ENCODE data around the gene ZFYVE9. TPM values are rescaled to one million over a fixed set of nuclear protein-coding genes. Genes with fewer than 3 reads are reported as not detected.

ZFYVE9 gene
- total RNA-seq, 4 donors from 2014 or later, result 12.7 to 31.1 (median 16.2) TPM

DNA sequence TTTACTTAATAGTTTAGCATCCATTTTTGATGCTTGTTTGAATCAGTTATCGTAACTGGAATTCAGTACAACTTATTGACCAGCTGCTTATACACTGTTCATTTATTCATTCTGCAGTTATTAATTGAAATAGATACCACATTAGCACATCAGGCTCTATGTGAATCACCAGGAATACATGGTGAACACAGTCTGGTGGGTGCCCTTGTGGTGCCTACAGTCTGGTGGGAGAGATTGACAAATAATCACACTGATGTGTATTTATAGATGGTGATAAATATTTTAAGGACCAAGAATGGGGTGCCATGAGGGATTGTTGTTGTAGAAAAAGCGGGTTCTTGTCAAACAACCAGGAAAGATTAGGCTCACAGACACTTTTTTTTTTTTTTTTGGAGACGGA is 87.6 kb downstream of the ZFYVE9 start:
- Histone ChIP-seq H3K36me3 (peaks cover 0 to 20% (median 0%) of the 10 kb centered on the region in 3 donors), H3K27me3 (no peaks in the 10 kb centered on the region), H3K4me3 (no peak overlapping the region), H3K4me1 (no peaks in the 10 kb centered on the region), H3K27ac (no peak overlapping the region), H3K9me3 (peaks cover 0 to 19% (median 13%) of the 10 kb centered on the region in 3 donors)
- DNase-seq, result no peak
- 87 to 91% methylated on average over 3 of the region's 3 CpGs for WGBS, 2 donors
- no peak for TF ChIP-seq POLR2A (IDR thresholded peaks at IDR 0.05)
- intact Hi-C loops (cut with DNase I), result no loop called here

DNA sequence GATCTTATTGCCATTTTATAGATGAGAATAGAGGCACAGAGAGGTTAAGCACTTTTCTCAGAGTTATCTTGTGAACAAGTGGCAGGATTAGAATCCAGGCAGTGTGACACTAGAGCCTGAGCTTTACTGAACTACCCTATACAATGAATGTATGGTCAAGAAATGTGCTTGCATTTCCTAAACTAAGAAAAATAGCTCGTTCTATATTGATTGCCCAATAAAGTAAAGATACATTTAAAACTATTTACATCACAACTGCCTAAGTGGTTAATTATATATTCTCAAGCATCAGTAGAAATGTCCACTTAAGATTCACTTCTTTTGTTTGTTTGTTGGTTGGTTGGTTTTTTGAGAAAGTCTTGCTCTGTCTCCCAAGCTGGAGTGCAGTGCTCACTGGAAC is 91.6 kb downstream of the ZFYVE9 start:
- no peak overlapping the region for H3K27ac ChIP-seq
- no peak for DNase-seq
- intact Hi-C loops (cut with DNase I), result no loop called here
- no peak for TF ChIP-seq POLR2A (IDR thresholded peaks at IDR 0.05)
- TF ChIP-seq, protein P1, sequence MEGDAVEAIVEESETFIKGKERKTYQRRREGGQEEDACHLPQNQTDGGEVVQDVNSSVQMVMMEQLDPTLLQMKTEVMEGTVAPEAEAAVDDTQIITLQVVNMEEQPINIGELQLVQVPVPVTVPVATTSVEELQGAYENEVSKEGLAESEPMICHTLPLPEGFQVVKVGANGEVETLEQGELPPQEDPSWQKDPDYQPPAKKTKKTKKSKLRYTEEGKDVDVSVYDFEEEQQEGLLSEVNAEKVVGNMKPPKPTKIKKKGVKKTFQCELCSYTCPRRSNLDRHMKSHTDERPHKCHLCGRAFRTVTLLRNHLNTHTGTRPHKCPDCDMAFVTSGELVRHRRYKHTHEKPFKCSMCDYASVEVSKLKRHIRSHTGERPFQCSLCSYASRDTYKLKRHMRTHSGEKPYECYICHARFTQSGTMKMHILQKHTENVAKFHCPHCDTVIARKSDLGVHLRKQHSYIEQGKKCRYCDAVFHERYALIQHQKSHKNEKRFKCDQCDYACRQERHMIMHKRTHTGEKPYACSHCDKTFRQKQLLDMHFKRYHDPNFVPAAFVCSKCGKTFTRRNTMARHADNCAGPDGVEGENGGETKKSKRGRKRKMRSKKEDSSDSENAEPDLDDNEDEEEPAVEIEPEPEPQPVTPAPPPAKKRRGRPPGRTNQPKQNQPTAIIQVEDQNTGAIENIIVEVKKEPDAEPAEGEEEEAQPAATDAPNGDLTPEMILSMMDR (IDR thresholded peaks at IDR 0.05), result no peak
- 72 to 78% methylated on average over 1 of the region's 1 CpG for WGBS, 2 donors
- H3K4me3 ChIP-seq, result no peak overlapping the region
- H3K9me3 ChIP-seq, result no peaks in the 10 kb centered on the region
- H3K36me3 ChIP-seq, result peaks cover 0 to 20% (median 0%) of the 10 kb centered on the region in 3 donors
- H3K27me3 ChIP-seq, result no peaks in the 10 kb centered on the region
- H3K4me1 ChIP-seq, result no peaks in the 10 kb centered on the region

DNA sequence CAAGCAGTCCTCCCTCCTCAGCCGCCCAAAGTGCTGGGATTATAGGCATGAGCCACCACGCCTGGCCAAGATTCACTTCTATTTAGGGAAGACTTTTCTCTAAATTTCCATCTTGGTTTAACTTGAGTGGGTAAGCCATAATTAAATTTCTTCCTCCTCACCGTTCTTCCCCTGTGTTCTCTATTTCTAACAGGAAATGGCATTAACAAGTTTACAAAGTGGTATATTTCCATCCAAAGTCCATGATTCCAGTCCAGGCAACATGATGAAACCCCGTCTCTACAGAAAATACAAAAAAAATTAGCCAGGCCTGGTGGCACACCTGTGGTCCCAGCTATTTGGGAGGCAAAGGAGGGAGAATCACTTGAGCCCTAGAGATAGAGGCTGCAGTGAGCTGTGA is 92.1 kb downstream of the ZFYVE9 start:
- Histone ChIP-seq H3K9me3 (no peaks in the 10 kb centered on the region), H3K4me3 (no peak overlapping the region), H3K4me1 (no peaks in the 10 kb centered on the region), H3K27ac (no peak overlapping the region), H3K36me3 (peaks cover 0 to 23% (median 0%) of the 10 kb centered on the region in 3 donors), H3K27me3 (no peaks in the 10 kb centered on the region)
- TF ChIP-seq POLR2A (IDR thresholded peaks at IDR 0.05), result no peak
- TF ChIP-seq, protein P1 (IDR thresholded peaks at IDR 0.05), result no peak
- 81 to 96% methylated on average over 4 of the region's 4 CpGs for WGBS, 2 donors
- intact Hi-C loops (cut with DNase I), result no loop called here
- DNase-seq, result no peak

DNA sequence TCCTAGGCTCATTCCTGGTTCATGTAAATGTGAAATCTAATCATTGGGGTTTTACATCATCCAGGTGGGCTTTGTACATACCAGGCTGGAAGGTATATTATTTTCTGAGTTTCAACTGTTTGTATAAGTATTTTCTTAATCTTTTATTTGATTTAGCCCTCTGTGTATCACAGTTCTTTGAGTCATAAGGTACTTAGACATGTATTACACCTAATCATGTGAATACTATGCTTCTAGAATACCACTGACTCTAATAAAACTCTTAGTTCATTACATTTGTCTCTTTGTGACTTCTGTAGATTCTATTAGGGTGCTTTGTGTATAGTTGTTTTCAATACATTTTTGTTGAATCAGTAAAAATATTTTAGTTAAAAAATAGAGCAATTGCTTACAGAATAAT is 92.8 kb downstream of the ZFYVE9 start:
- DNase-seq, result no peak
- H3K36me3 ChIP-seq, result peaks cover 0 to 23% (median 0%) of the 10 kb centered on the region in 3 donors
- H3K27ac ChIP-seq, result no peak overlapping the region
- TF ChIP-seq, protein P1 (IDR thresholded peaks at IDR 0.05), result no peak
- no peak for TF ChIP-seq POLR2A (IDR thresholded peaks at IDR 0.05)
- no peak overlapping the region for H3K4me3 ChIP-seq
- no peaks in the 10 kb centered on the region for H3K27me3 ChIP-seq
- H3K9me3 ChIP-seq, result no peaks in the 10 kb centered on the region
- H3K4me1 ChIP-seq, result no peaks in the 10 kb centered on the region
- intact Hi-C loops (cut with DNase I), result no loop called here

DNA sequence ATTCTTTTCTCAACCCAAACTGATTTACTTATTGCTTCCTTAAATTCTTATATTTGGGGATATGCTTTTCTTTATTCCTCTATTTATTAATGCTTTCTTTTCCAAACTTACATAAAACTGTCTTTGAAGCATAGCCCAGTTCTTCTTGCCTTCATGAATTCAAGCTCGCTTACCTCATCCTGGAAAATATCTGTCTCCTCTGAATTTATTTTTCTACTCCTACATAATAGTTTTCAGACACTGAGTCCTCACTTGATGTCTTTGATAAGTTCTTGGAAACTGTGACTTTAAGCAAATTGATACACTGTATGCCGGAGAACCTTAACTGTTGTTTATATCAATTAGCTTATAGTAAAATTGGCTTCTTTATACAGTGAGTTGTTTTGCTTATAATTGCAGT is 93.8 kb downstream of the ZFYVE9 start:
- no peak overlapping the region for H3K4me3 ChIP-seq
- 92 to 94% methylated on average over 2 of the region's 2 CpGs for WGBS, 2 donors
- intact Hi-C loops (cut with DNase I), result no loop called here
- H3K36me3 ChIP-seq, result peaks cover 0 to 23% (median 0%) of the 10 kb centered on the region in 3 donors
- no peaks in the 10 kb centered on the region for H3K4me1 ChIP-seq
- TF ChIP-seq, protein P1 (IDR thresholded peaks at IDR 0.05), result no peak
- no peak for TF ChIP-seq POLR2A (IDR thresholded peaks at IDR 0.05)
- H3K9me3 ChIP-seq, result no peaks in the 10 kb centered on the region
- no peaks in the 10 kb centered on the region for H3K27me3 ChIP-seq
- no peak for DNase-seq
- H3K27ac ChIP-seq, result no peak overlapping the region

DNA sequence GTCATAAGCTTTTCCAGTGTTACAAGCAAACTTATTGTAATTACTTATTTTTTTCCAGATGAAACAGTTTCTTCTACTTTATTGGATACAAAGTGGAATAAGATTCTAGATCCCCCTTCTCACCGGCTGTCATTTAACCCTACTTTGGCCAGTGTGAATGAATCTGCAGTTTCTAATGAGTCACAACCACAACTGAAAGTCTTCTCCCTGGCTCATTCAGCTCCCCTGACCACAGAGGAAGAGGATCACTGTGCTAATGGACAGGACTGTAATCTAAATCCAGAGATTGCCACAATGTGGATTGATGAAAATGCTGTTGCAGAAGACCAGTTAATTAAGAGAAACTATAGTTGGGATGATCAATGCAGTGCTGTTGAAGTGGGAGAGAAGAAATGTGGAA is 95.5 kb downstream of the ZFYVE9 start:
- H3K4me3 ChIP-seq, result no peak overlapping the region
- peaks cover 0 to 23% (median 0%) of the 10 kb centered on the region in 3 donors for H3K36me3 ChIP-seq
- no peak overlapping the region for H3K27ac ChIP-seq
- no peaks in the 10 kb centered on the region for H3K4me1 ChIP-seq
- TF ChIP-seq, protein P1 (IDR thresholded peaks at IDR 0.05), result no peak
- TF ChIP-seq POLR2A (IDR thresholded peaks at IDR 0.05), result no peak
- intact Hi-C loops (cut with DNase I), result no loop called here
- no peaks in the 10 kb centered on the region for H3K27me3 ChIP-seq
- DNase-seq, result no peak
- 79 to 80% methylated on average over 1 of the region's 1 CpG for WGBS, 2 donors
- no peaks in the 10 kb centered on the region for H3K9me3 ChIP-seq

Data from esophagus squamous epithelium (tissue), 5 donors.